ENCODE data around the gene KCNK13. TPM values are rescaled to one million over a fixed set of nuclear protein-coding genes. Genes with fewer than 3 reads are reported as not detected.

KCNK13 gene
- total and polyA plus RNA-seq, 9 of the 15 experiments (the other 6 are each of a cell fraction or from before 2014, with no cell fraction given): 0.03 to 0.05 TPM; not detected in 7

- no peak for TF ChIP-seq CHD2 (IDR thresholded peaks at IDR 0.05; ENCODE audit: low read depth, low read length)
- TF ChIP-seq POLR3G (IDR thresholded peaks at IDR 0.05; ENCODE audit: extremely low read depth, insufficient read length, insufficient replicate concordance): no peak
- TF ChIP-seq CTCF (IDR thresholded peaks at IDR 0.05 in 2 of 3, conservative IDR thresholded peaks at IDR 0.05 in 1 of 3; ENCODE audit: insufficient read depth in 2 of 3, low read depth in 1 of 3, low read length in 3 of 3): peak; percentile 60 to 68 (median 63)
- no peak for TF ChIP-seq ZNF280A (IDR thresholded peaks at IDR 0.05; ENCODE audit: low read depth, partially characterized antibody)
- no peak for TF ChIP-seq ZNF282 (CRISPR knock-in tag; IDR thresholded peaks at IDR 0.05)
- peak; percentile 91 for TF ChIP-seq EGR1 (conservative IDR thresholded peaks at IDR 0.05)
- TF ChIP-seq EWSR1 (IDR thresholded peaks at IDR 0.05; ENCODE audit: borderline replicate concordance, low read depth, partially characterized antibody): no peak
- no peak for TF ChIP-seq TCF7L2 (IDR thresholded peaks at IDR 0.05; ENCODE audit: low read depth, low read length)
- no peak; the same call in 1 of the 2 replicates for TF ChIP-seq CTBP1 (IDR thresholded peaks at IDR 0.05; ENCODE audit: borderline replicate concordance)
- TF ChIP-seq PTRF (tag; IDR thresholded peaks at IDR 0.05): no peak
- no peak for TF ChIP-seq MNT (conservative IDR thresholded peaks at IDR 0.05)
- TF ChIP-seq CBX1 (IDR thresholded peaks at IDR 0.05; ENCODE audit: low read depth): no peak
- no peak for TF ChIP-seq ZNF274 (IDR thresholded peaks at IDR 0.05; ENCODE audit: borderline replicate concordance, low read depth, low read length)
- TF ChIP-seq SMAD2 (IDR thresholded peaks at IDR 0.05; ENCODE audit: low read depth, low read length): no peak
- peak; percentile 24; the same call in 1 of the 2 replicates for TF ChIP-seq CXXC5 (CRISPR knock-in tag; IDR thresholded peaks at IDR 0.05)
- no peak for TF ChIP-seq RBM22 (IDR thresholded peaks at IDR 0.05; ENCODE audit: low read depth, low read length, poor library complexity, severe bottlenecking)
- TF ChIP-seq RBM15 (IDR thresholded peaks at IDR 0.05; ENCODE audit: insufficient read depth, low read length): no peak
- TF ChIP-seq ATF2 (CRISPR knock-in tag; IDR thresholded peaks at IDR 0.05): no peak
- no peak for TF ChIP-seq POLR2B (IDR thresholded peaks at IDR 0.05; ENCODE audit: low read depth, partially characterized antibody)
- no peak for TF ChIP-seq ZNF23 (CRISPR knock-in tag; IDR thresholded peaks at IDR 0.05)
- no peak for TF ChIP-seq HMG20B (CRISPR knock-in tag; IDR thresholded peaks at IDR 0.05)
- no peak for TF ChIP-seq RBM14 (IDR thresholded peaks at IDR 0.05; ENCODE audit: borderline replicate concordance, insufficient read depth, low read depth, low read length)
- no peak for TF ChIP-seq ILF3 (IDR thresholded peaks at IDR 0.05; ENCODE audit: borderline replicate concordance)
Measured at GRCh38 chr14:90060312-90060964, 1.4 kb upstream of the KCNK13 start (continued).
